HepG2 (cell line): ENCODE measurements around the gene B4GALT5. TPM values are rescaled to one million over a fixed set of nuclear protein-coding genes. Genes with fewer than 3 reads are reported as not detected.

Experiments
- DZIP1 ChIP-seq: sonication (generic); formaldehyde crosslinking; IDR thresholded peaks from 2 replicates; pipeline ENCODE4 v1.5.0; 2020; ENCODE audit warnings: mild to moderate bottlenecking, missing genetic modification reagents
- MXD1 ChIP-seq: sonication (generic); formaldehyde crosslinking; IDR thresholded peaks from 2 replicates; pipeline ENCODE4 v1.4.0; 2020; ENCODE audit warnings: mild to moderate bottlenecking, missing genetic modification reagents
- TRAFD1 ChIP-seq: sonication (generic); formaldehyde crosslinking; IDR thresholded peaks from 2 replicates; pipeline ENCODE4 v1.5.1; 2020; ENCODE audit warnings: missing genetic modification reagents, mild to moderate bottlenecking, borderline replicate concordance
- ZNF17 ChIP-seq: sonication (generic); formaldehyde crosslinking; IDR thresholded peaks from 2 replicates; pipeline ENCODE4 v1.5.0; 2020; ENCODE audit warnings: mild to moderate bottlenecking, missing genetic modification reagents
- ZNF180 ChIP-seq: sonication (generic); formaldehyde crosslinking; IDR thresholded peaks from 2 replicates; pipeline ENCODE4 v1.4.0; 2020; ENCODE audit warnings: low read depth, missing genetic modification reagents, borderline replicate concordance
- ZNF281 ChIP-seq: sonication (generic); formaldehyde crosslinking; IDR thresholded peaks from 2 replicates; pipeline ENCODE4 v1.4.0; 2020; ENCODE audit warnings: missing genetic modification reagents, borderline replicate concordance
- ZNF484 ChIP-seq: sonication (generic); formaldehyde crosslinking; IDR thresholded peaks from 2 replicates; pipeline ENCODE4 v1.5.1; 2020; ENCODE audit warnings: mild to moderate bottlenecking, low read depth, missing genetic modification reagents, borderline replicate concordance
- ZNF496 ChIP-seq: sonication (generic); formaldehyde crosslinking; IDR thresholded peaks from 2 replicates; pipeline ENCODE4 v1.8.1; 2023; ENCODE audit warnings: mild to moderate bottlenecking, moderate library complexity, missing genetic modification reagents; ENCODE audit not compliant: insufficient replicate concordance
- polyA plus RNA-seq, 8 experiments: library from polyadenylated mRNA; depleted of rRNA in 3 of 8; stranded (reverse) in 7 of 8; unstranded in 1 of 8; fragments of >200 nt; fragmentation: Illumina TruSeq in 4 of 8; extraction: Trizol in 4 of 8; gene quantifications; 2 replicates each; pipeline versions ENCODE4 v1.2.1 to v1.2.3, GENCODE V29; 2011 to 2016; ENCODE audit warnings: low read depth in 4 of 8, missing spikeins in 1 of 8, mixed read lengths in 1 of 8; ENCODE audit not compliant: insufficient read depth in 1 of 8
- total RNA-seq, 5 experiments: library from RNA; depleted of rRNA; stranded (reverse); fragments of >200 nt; fragmentation: Illumina TruSeq; extraction: Trizol; gene quantifications; 2 replicates each; pipeline ENCODE4 v1.2.3, GENCODE V29; 2016; ENCODE audit warnings: low read depth in 1 of 5

Gene B4GALT5
- total and polyA plus RNA-seq, 2 of the 13 experiments (the other 11 are each of a cell fraction or from before 2014, with no cell fraction given): 27.3 to 30.9 TPM

GRCh38 chr20:49608752-49609670, 104.7 kb downstream of the B4GALT5 start (continued):
- TF ChIP-seq ZNF281 (no peak; the same call in 1 of the 2 replicates), ZNF484 (CRISPR knock-in tag) (no peak), MXD1 (CRISPR knock-in tag) (no peak), ZNF17 (CRISPR knock-in tag) (no peak), DZIP1 (peak; percentile 65; the same call in 1 of the 2 replicates), ZNF496 (CRISPR knock-in tag) (no peak), TRAFD1 (CRISPR knock-in tag) (no peak), ZNF180 (CRISPR knock-in tag) (no peak)
